Measurements from ENCODE around the gene MYL7.
"Not testable (repeated sequence)": the region's sequence is repeated elsewhere in the genome, so short reads cannot be mapped to it uniquely, and the experiment has no call there.

DNA sequence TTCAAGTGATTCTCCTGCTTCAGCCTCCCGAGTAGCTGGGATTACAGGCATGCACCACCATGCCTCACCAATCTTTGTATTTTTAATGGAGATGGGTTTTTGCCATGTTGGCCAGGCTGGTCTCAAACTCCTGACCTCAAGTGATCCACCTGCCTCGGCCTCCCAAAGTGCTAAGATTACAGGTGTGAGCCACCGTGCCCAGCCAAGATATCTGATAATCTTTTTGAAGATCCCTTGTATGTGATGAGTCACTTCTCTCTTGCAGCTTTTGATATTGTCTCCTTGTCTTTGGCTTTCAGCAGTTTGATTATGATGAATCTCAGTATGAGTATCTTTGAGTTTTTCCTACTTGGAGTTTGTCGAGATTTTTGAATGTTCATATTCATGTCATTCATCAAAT, 14.6 kb downstream of the MYL7 start:
- TF ChIP-seq EZH2 (IDR thresholded peaks at IDR 0.05); FOXP2 (optimal IDR thresholded peaks at IDR 0.05; ENCODE audit: control extremely low read depth, extremely low read length, insufficient read depth): not testable (repeated sequence)
